ENCODE data around the gene ARSA.
"Not testable (repeated sequence)": the region's sequence is repeated elsewhere in the genome, so short reads cannot be mapped to it uniquely, and the experiment has no call there.

Gene ARSA

DNA sequence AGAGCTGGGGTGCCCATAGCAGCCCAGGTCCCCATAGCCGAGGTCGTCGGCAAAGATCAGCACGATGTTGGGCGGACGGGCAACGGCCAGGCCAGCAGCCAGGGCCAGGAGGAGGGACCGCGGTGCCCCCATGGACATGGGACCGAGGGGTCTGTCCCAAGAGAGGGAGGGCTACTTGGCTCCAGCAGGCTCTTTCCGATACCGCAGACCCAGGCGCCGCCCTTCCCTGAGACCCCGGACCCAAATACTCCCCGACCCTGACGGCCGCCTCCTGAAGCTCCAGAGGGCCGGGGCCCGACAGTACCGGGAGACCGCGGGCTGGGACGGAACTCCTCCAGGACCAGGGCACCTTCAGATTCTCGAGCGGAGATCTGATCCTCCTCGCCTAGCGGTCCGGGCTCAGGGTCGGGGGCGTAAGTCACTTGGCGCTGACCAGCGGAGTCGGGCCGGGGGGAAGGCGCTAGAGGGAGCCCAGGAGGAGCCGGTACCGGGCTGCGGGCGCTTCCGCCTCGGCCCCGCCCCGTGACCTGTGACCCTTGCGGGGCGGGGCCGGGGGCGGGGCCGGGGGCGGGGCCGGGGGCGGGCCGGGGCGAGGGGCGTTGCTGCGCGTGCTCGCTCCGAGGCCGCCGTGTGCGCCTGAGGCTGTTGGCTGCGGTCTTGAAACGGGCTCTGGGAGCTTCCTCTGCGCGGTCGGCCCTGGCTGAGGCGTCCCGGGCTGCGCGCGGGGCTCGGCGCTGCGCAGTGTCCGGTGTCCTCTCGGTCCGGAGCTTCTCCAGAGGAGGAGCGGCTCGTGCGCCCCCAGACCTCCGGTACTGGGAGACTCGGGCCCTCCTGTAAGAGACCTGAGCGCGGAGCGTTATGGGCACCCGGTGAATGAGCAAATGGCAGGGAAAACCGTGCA lies at the start of gene ARSA:
TSS of gene ARSA (minus strand) at position 511 of the 901 bp plus-strand sequence. CDS start at position 138, 373 bp downstream.
- peak; percentile 52 to 64 for DNase-seq (ENCODE audit: extremely low read depth in 1 of 2, low read depth in 1 of 2)

DNA sequence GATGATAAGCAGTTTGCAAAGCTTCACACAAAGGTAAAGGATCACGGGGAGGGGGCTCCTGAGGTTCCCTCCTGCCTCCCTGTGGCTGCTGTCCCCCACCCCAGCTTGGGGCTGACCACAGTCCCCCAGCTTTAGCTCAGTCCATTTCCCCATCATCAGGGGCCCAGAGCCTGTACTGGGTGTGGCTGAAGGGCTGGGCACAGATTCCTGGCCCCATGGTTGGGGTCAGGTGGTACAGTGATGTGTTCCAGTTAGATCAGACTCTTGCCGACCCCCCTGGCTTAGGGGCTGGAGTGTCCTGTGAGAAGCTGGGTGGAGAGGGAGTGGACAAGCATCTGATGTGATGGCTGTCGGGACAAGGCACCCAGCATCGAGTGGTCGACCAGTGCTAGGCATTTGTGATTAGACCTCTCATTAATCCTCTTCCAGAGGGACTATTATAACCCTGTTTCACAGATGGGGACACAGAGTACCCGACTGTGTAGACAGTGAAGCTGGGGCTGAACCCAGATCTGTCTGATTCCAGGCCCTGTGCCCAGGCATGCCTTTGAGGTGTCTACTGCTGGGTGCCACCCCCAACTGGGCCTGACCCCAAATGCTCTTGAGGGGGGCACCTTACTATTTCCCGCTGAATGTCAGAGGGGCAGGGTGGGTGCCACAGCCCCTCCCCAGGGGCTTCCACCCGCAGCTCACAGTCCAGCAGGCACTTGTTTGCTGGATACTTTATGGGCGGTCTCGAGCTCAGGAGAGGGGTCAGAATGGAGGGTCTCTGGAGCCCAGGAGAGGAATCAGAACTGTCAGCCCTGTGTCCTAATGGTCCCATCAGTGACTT lies 48.9 kb upstream of the ARSA start:
- DNase-seq (ENCODE audit: extremely low read depth in 1 of 2, low read depth in 1 of 2): no peak

DNA sequence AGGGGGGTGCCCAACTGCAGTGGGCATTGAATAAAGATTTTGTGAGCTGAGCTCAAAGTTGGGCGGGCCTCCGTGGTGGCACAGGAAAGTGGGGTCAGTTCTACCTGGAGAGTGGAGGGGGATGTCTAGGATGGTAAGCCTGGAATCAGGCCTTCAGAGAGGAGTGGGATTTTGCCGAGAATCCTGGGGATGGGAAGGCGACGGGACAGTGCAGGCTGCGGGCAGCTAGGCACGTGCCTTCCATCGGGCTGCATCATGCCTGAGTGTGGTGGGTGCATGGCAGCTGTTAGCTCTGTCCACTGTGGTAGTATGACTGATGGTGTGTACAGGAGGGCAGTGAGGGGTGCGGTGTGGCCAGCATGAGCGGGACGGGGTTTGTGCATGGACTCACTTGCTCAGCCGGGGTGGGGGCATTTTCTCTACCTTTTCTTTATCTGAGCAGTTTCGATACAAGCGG lies 48.3 kb upstream of the ARSA start:
- no peak for DNase-seq (ENCODE audit: extremely low read depth in 1 of 2, low read depth in 1 of 2)

GRCh38 chr22:50675553-50676179 lies 47.7 kb upstream of the ARSA start:
- DNase-seq (ENCODE audit: extremely low read depth in 1 of 2, low read depth in 1 of 2): no peak

- DNase-seq (ENCODE audit: extremely low read depth in 1 of 2, low read depth in 1 of 2): no peak
These were observed 46.9 kb upstream of the ARSA start for GRCh38 chr22:50674606-50675552.

DNA sequence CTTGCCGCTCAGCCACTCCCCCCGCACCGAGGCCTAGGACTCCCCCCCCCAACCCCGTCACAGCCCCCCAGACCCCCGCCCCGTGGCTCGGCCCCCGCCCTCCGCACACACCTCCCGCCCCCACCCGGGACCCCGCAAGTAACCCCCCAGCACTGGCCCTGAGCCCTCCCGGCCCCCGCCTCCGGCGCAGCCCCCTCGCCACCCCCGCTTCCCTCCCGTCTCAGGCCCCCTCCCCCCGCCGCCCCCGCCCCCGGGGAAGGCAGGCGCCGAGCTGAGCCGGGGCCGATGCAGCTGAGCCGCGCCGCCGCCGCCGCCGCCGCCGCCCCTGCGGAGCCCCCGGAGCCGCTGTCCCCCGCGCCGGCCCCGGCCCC lies 46.2 kb upstream of the ARSA start:
- no peak for DNase-seq (ENCODE audit: extremely low read depth in 1 of 2, low read depth in 1 of 2)

DNA sequence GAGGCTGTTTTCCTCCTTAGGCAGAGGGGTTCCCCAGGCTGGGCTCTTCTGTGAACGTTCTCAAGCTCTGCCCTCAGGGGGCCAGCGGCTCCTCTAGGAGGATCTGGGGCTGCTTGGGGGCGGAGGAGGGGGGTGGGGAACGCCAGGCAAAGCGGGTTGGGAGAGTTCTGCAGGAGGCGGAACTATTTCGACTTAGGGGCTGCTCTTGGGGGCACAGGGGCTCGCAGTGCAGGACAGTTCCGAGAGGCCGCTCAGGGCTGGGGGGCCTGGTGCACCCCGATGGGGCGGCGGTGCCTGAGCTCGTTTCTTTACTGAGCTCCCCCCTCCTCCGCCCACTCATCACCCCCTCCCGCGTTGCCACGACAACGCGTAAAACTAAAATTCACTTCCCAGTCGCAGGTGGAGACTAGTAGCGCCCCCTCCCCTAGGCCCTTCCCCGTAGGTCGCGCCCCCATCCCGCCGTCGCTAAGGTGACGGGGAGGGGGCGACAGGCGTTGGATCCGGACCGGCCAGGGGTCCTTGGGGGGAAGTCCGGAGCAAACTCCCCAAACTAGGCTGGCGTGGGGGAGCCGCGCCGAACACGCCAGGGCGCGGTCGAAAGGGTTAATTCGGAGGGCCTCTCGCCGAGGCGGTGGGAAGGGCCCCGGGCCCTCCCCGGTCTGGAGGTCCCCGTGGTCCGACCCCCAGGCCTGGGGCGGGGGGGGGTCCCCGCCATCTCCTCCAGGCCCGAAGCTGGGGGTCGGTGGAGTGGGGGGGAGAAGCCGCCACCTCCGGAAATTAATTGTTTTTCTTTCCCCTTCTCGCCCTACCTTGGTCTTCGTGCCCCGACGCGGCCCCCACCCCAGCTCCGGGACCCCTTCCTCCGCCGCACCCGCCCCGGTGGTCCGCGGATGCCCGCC lies 45.5 kb upstream of the ARSA start:
- no peak for DNase-seq (ENCODE audit: extremely low read depth in 1 of 2, low read depth in 1 of 2)

DNA sequence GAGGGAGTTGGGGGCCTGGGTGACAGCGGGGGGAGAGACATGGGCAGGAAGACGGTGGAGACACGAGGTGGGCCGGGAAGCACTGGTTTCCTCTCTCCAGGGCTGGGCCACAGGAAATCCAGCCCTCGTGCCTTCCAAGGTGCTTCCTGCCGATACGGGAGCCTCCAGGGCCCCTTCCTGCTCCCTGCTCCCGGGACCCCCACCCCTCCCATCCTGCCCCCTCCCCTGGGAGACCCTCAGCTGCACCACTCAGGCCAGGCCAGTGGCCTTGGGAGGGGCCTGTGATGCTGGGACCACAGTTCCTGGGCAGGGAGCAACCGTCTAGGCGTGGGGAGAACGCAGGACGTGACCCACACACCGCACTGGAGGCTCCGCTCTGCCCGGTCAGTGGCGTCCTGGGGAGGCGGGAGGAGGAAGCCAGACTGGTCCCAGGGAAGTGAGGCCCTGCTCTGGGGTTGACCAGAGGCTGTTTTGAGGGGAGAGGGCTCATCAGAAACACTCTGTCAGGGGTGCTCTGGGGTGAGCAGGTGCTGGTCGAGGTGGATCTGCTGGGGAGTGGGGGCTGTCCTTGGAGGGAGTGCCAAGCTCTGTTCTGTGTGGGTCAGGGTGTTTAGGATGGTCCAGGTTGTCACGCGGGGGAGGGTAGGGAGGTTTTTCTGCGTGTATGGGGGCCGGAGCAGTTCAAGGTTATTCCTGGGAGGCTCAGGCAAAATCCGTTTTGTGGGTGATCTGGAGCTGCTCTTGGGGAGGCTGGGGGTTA lies 44.7 kb upstream of the ARSA start, which contains the start of gene SHANK3:
TSS of gene SHANK3 (plus strand) at position 353 of the 760 bp plus-strand sequence.
- DNase-seq (ENCODE audit: extremely low read depth in 1 of 2, low read depth in 1 of 2): no peak

DNA sequence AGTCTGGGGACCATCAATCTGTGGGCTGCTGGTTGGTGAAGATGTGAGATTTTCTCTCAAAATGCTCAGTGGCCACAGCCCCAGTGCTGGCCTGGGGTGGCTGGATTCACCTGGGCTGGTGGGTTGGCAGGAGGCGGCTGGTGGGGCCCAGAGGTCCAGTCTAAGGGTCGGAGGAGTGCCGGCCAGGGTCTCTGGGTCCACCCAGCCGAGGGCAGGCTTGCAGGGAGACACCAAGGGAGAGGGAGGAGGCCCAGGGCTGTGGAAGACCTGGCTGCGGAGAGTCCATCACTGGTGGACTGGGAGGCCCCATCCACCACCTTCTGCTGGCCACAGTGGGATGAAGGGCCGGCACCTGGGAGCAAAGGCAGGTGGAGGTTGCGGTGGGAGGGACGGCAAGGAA lies 44.1 kb upstream of the ARSA start:
- no peak for DNase-seq (ENCODE audit: extremely low read depth in 1 of 2, low read depth in 1 of 2)

DNA sequence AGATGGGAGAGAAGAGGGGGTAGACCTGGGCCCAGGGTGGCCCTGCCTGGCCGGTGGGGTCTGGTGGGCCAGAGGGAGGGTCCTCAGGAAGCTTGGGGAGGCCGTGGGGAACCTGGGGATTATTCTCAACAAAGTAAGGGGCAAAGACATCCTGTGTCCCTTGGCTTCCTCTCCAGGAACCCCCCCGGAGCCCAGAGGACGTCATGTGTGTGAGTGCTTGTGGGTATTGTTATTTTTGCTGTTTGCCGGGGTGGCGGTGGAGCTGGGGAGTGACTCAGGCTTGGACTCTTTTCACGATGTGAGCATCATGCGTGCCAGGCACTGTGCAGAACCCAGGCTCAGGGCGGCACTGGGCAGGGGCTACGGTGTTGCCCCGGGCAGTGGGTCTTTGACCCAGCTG lies 43.7 kb upstream of the ARSA start:
- DNase-seq (ENCODE audit: extremely low read depth in 1 of 2, low read depth in 1 of 2): no peak

DNA sequence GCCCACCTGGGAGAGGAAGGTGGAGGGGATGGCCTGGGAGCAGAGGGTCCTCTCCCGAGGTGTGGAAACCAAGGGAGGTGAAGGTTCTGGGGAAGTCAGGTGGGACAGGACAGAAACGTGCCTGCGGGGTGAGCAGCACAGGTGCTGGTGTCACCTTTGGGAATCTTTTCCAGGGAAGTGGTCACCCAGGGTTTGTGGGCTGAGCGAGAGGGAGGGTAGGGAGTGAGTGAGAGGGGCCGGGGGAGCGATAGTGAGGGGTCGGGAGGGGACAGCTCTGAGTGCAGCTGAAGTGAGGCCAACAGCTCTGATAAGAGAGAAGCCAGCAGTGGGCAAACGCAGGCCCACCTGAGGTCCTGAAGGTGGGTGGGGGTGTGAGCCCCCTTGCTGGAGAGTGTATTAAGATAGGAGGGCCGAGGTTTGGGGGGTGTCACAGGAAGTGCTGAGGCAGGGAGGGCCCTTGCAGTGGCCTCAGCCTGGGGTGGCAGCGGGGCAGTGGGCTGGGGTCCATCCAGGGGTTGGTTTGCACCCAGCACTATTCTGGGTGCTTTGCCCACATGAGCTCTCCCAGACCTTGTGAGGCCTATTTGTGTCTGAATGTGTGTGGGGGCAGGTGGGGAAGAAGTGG lies 43.1 kb upstream of the ARSA start:
- DNase-seq (ENCODE audit: extremely low read depth in 1 of 2, low read depth in 1 of 2): no peak

- DNase-seq (ENCODE audit: extremely low read depth in 1 of 2, low read depth in 1 of 2): no peak
These were observed 42.6 kb upstream of the ARSA start for GRCh38 chr22:50670513-50670912.

DNA sequence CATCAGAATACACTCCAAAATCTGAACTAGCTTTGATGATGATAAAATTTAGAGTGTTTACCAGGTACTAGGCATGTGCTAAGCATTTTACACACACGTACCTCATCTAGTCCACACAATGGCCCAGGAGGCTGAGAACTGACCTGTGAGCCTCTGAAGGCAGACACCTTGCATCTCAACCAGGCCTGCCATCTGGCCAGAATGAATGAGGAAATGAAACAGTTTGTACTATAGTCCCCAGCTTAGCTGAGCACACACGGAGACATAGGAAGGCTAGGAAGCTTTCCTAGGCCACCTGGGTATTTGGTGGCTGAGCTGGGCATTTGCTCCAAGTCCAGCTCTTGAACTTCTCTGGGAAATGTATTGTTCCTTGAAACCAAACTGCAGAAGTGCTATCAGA lies 37.8 kb upstream of the ARSA start:
- no peak for DNase-seq (ENCODE audit: extremely low read depth in 1 of 2, low read depth in 1 of 2)

GRCh38 chr22:50665212-50665611 lies 37.3 kb upstream of the ARSA start:
- DNase-seq (ENCODE audit: extremely low read depth in 1 of 2, low read depth in 1 of 2): no peak

- DNase-seq (ENCODE audit: extremely low read depth in 1 of 2, low read depth in 1 of 2): no peak
These were observed 32.4 kb upstream of the ARSA start for GRCh38 chr22:50660306-50660705.

GRCh38 chr22:50659711-50660110 lies 31.8 kb upstream of the ARSA start:
- DNase-seq (ENCODE audit: extremely low read depth in 1 of 2, low read depth in 1 of 2): not testable (repeated sequence)

DNA sequence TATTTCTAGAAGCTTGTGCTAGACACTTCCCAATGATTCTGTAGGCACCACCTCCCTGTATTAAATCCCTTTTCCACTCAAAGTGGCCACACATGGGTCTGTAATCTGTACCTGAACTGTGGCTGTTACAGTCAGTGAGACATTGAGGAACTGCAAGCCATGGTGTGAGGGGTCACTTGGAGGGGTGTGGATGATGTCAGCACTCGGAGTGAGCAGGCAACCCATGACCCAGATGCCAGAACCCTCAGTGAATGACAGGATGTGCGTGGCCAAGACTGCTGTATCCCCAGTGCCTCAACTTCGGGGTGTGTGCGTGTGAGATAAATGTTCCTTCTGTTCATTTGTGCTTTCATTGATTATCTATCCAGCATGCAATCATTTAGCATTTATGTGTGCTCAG lies 30.0 kb upstream of the ARSA start:
- DNase-seq (ENCODE audit: extremely low read depth in 1 of 2, low read depth in 1 of 2): no peak
